Neural progenitor cell (in vitro differentiated cells): Measurements from ENCODE around the gene ARMC3. TPM values are rescaled to one million over a fixed set of nuclear protein-coding genes. Genes with fewer than 3 reads are reported as not detected.

ENCODE experiments used
- DNase-seq: peaks from one replicate; pipeline ENCODE4 v3.0.0-alpha.2; 2016; ENCODE audit warnings: low spot score
- H2AFZ ChIP-seq: fragments of 200-600 bp; sonication (generic); replicated peaks from 2 replicates; pipeline ENCODE4 v1.6.1; 2016; ENCODE audit warnings: antibody characterized with exemption
- H3F3A ChIP-seq: fragments of 200-600 bp; sonication (generic); 2 replicates; pipeline ENCODE4 v1.6.1; 2016; ENCODE audit warnings: antibody characterized with exemption, low read depth
- H3K27ac ChIP-seq: fragments of 200-600 bp; sonication (generic); 2 replicates; pipeline ENCODE4 v1.5.1; 2016; ENCODE audit warnings: mild to moderate bottlenecking
- H3K27me3 ChIP-seq: fragments of 200-600 bp; sonication (generic); 2 replicates; pipeline ENCODE4 v1.6.1; 2016; ENCODE audit warnings: mild to moderate bottlenecking, moderate library complexity
- H3K36me3 ChIP-seq: fragments of 200-600 bp; sonication (generic); 2 replicates; pipeline ENCODE4 v1.5.1; 2016
- H3K4me1 ChIP-seq: fragments of 200-600 bp; sonication (generic); 2 replicates; pipeline ENCODE4 v1.6.1; 2016; ENCODE audit warnings: mixed run types
- H3K4me2 ChIP-seq: fragments of 200-600 bp; sonication (generic); 2 replicates; pipeline ENCODE4 v1.6.1; 2016
- H3K4me3 ChIP-seq: fragments of 200-600 bp; sonication (generic); 2 replicates; pipeline ENCODE4 v1.5.1; 2016
- H3K79me2 ChIP-seq: fragments of 200-600 bp; sonication (generic); 2 replicates; pipeline ENCODE4 v1.6.1; 2016; ENCODE audit warnings: low read depth
- H3K9ac ChIP-seq: fragments of 200-600 bp; sonication (generic); 2 replicates; pipeline ENCODE4 v1.6.1; 2016
- H3K9me3 ChIP-seq: fragments of 200-600 bp; sonication (generic); 2 replicates; pipeline ENCODE4 v1.5.1; 2016; ENCODE audit warnings: low read depth
- H4K20me1 ChIP-seq: fragments of 200-600 bp; sonication (generic); 2 replicates; pipeline ENCODE4 v1.6.1; 2016; ENCODE audit warnings: low read depth
- H3K27ac Mint-ChIP-seq: 3 replicates; pipeline ENCODE4 v1.8.0; 2021; ENCODE audit warnings: mixed read lengths
- H3K27me3 Mint-ChIP-seq: 2 replicates; pipeline ENCODE4 v1.8.0; 2022; ENCODE audit warnings: low read depth, mild to moderate bottlenecking, inconsistent platforms, moderate library complexity, mixed read lengths; ENCODE audit not compliant: insufficient read depth
- H3K36me3 Mint-ChIP-seq: 3 replicates; pipeline ENCODE4 v1.8.0; 2021; ENCODE audit warnings: mixed read lengths
- H3K4me1 Mint-ChIP-seq: 3 replicates; pipeline ENCODE4 v1.8.0; 2021; ENCODE audit warnings: mixed read lengths
- H3K4me3 Mint-ChIP-seq: 3 replicates; pipeline ENCODE4 v1.8.0; 2021; ENCODE audit warnings: mild to moderate bottlenecking, moderate library complexity, mixed read lengths
- H3K9me3 Mint-ChIP-seq: 3 replicates; pipeline ENCODE4 v1.8.0; 2020; ENCODE audit warnings: mixed read lengths
- EZH2 ChIP-seq: fragments of 200-600 bp; sonication (generic); IDR thresholded peaks from 2 replicates; pipeline ENCODE4 v1.6.1; 2017; ENCODE audit warnings: antibody characterized with exemption, mild to moderate bottlenecking, moderate library complexity
- EZH2phosphoT487 ChIP-seq: fragments of 200-600 bp; sonication (generic); IDR thresholded peaks from 2 replicates; pipeline ENCODE4 v1.6.1; 2017; ENCODE audit warnings: antibody characterized with exemption
- total RNA-seq: library from RNA; depleted of rRNA; stranded (reverse); fragments of >200 nt; gene quantifications from 2 replicates; pipeline ENCODE4 v1.2.3, GENCODE V29; 2015; ENCODE audit warnings: low replicate concordance
- TF ChIP-seq, protein P1 (sequence below): fragments of 200-600 bp; sonication (generic); IDR thresholded peaks from 2 replicates; pipeline ENCODE4 v1.5.1; 2017; ENCODE audit warnings: antibody characterized with exemption, mild to moderate bottlenecking

ARMC3 gene
- total RNA-seq, 1 donor from 2014 or later: 14.6 TPM

DNA sequence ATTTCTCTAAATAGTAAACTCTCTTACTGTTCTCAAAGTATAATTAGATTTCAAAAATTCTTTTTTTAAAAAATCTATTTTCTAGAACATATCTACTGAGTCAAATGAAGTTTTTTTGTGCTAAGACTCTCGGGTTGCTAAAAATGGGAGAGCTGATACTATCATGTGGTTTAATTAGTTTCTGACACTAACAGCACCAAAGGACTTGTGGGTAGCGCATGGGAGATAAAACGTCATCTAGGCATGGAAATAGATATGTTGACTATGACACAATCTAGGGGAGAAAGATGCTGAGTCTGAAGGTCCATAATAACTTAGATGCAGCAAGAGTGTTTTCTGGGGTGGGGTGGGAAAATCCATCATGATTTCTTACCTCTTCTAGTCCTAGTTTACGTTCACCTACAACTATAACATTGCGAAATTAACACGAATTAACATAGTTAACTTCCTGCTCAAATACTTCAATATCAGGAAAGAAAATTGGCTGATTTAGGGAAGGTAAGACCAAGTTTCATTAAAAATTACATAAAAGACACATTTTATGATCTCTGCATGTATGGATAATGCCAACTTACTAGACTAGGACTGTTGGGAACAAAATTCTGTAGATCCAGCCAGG lies 14.3 kb upstream of the ARMC3 start:
- no peaks in the 10 kb centered on the region for H3K36me3 Mint-ChIP-seq
- H3K9ac ChIP-seq: no peak overlapping the region
- H3F3A ChIP-seq: no peaks in the 10 kb centered on the region
- peaks cover 7% of the 10 kb centered on the region for H3K9me3 ChIP-seq
- H3K4me1 ChIP-seq: no peaks in the 10 kb centered on the region
- no peaks in the 10 kb centered on the region for H3K36me3 ChIP-seq
- H3K27me3 ChIP-seq: no peaks in the 10 kb centered on the region
- H3K27me3 Mint-ChIP-seq: peaks cover 2% of the 10 kb centered on the region
- no peaks in the 10 kb centered on the region for H4K20me1 ChIP-seq
- no peak for DNase-seq
- no peak overlapping the region for H3K4me2 ChIP-seq
- H3K27ac Mint-ChIP-seq: no peak overlapping the region
- no peaks in the 10 kb centered on the region for H3K79me2 ChIP-seq
- H3K27ac ChIP-seq: no peak overlapping the region
- H3K4me3 ChIP-seq: no peak overlapping the region
- TF ChIP-seq EZH2phosphoT487 (no peak), EZH2 (no peak)
- TF ChIP-seq, protein P1, sequence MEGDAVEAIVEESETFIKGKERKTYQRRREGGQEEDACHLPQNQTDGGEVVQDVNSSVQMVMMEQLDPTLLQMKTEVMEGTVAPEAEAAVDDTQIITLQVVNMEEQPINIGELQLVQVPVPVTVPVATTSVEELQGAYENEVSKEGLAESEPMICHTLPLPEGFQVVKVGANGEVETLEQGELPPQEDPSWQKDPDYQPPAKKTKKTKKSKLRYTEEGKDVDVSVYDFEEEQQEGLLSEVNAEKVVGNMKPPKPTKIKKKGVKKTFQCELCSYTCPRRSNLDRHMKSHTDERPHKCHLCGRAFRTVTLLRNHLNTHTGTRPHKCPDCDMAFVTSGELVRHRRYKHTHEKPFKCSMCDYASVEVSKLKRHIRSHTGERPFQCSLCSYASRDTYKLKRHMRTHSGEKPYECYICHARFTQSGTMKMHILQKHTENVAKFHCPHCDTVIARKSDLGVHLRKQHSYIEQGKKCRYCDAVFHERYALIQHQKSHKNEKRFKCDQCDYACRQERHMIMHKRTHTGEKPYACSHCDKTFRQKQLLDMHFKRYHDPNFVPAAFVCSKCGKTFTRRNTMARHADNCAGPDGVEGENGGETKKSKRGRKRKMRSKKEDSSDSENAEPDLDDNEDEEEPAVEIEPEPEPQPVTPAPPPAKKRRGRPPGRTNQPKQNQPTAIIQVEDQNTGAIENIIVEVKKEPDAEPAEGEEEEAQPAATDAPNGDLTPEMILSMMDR: no peak
- H2AFZ ChIP-seq: no peak overlapping the region
- no peaks in the 10 kb centered on the region for H3K4me1 Mint-ChIP-seq
- no peak overlapping the region for H3K4me3 Mint-ChIP-seq
- H3K9me3 Mint-ChIP-seq: peaks cover 21% of the 10 kb centered on the region

DNA sequence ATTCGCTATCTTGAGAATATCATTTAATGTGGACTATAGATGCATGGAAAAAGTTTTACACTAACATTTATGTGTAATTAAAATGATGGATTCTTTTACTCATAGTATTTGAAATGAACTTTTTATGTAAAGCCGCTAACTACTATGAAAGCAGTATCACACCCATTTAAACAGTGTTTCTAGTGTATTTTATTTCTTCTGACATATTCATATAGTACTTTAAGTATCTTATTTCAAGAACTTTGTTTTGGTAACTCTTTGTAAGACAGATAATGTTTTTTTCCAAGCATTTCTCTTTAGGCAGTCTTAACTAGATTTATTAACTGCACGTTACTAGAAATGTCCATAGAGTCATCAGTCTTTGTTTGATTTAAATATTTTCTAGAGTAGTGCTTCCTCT lies 12.5 kb upstream of the ARMC3 start:
- Mint-ChIP-seq H3K27ac (no peak overlapping the region), H3K9me3 (peaks cover 8% of the 10 kb centered on the region)
- no peak for DNase-seq

DNA sequence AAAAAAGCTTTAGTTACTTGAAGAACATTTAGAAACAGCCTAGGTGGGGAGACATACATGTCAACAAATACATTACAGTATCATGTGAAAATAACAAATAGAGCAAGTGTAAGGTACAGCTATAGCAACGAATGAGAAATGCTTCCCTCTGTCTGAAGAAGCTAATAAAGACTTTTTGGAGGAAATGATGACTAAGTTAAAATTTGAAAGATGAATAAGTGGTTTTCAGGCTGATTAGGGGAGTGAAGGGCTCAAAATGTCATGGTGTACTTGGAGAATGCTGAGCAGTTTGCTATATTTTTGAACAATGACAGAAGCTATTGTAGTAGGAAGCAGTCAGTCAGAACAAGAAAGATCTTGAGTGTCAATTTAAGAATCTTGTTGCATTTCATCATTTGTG lies 2.8 kb upstream of the ARMC3 start:
- no peaks in the 10 kb centered on the region for H3K36me3 Mint-ChIP-seq
- Histone ChIP-seq H3K79me2 (no peaks in the 10 kb centered on the region), H3K9me3 (no peaks in the 10 kb centered on the region), H3K4me2 (no peak overlapping the region), H2AFZ (no peak overlapping the region), H3K27me3 (peaks cover 28% of the 10 kb centered on the region), H3K36me3 (no peaks in the 10 kb centered on the region), H3K4me3 (no peak overlapping the region), H3K4me1 (no peaks in the 10 kb centered on the region), H3F3A (no peaks in the 10 kb centered on the region), H3K27ac (no peak overlapping the region), H3K9ac (no peak overlapping the region), H4K20me1 (no peaks in the 10 kb centered on the region)
- H3K9me3 Mint-ChIP-seq: no peaks in the 10 kb centered on the region
- no peak overlapping the region for H3K27ac Mint-ChIP-seq
- peaks cover 2% of the 10 kb centered on the region for H3K27me3 Mint-ChIP-seq
- no peaks in the 10 kb centered on the region for H3K4me1 Mint-ChIP-seq
- TF ChIP-seq EZH2phosphoT487 (no peak), EZH2 (no peak)
- TF ChIP-seq, protein P1: no peak
- no peak for DNase-seq
- H3K4me3 Mint-ChIP-seq: no peak overlapping the region

More for the DNA sequence above, 12.5 kb upstream of the ARMC3 start:
- Histone ChIP-seq H3K79me2 (no peaks in the 10 kb centered on the region), H3K9me3 (peaks cover 2% of the 10 kb centered on the region), H3K27me3 (no peaks in the 10 kb centered on the region), H2AFZ (no peak overlapping the region), H3K27ac (no peak overlapping the region), H4K20me1 (no peaks in the 10 kb centered on the region), H3K36me3 (no peaks in the 10 kb centered on the region), H3F3A (no peaks in the 10 kb centered on the region), H3K4me1 (no peaks in the 10 kb centered on the region), H3K4me3 (no peak overlapping the region), H3K4me2 (no peak overlapping the region), H3K9ac (no peak overlapping the region)
- TF ChIP-seq, protein P1: no peak
- TF ChIP-seq EZH2phosphoT487 (no peak), EZH2 (no peak)
- Mint-ChIP-seq H3K27me3 (peaks cover 2% of the 10 kb centered on the region), H3K4me1 (no peaks in the 10 kb centered on the region), H3K4me3 (no peak overlapping the region), H3K36me3 (no peaks in the 10 kb centered on the region)
